GM19324 (cell line): ENCODE data around the gene FLT3.
"Not testable (repeated sequence)": the region's sequence is repeated elsewhere in the genome, so short reads cannot be mapped to it uniquely, and the experiment has no call there.

ENCODE experiments used
- ATAC-seq: cut with Tn5 transposase; IDR thresholded peaks from one replicate; pipeline ENCODE4 v1.9.1; 2021; ENCODE audit warnings: mild to moderate bottlenecking, moderate library complexity; ENCODE audit not compliant: unreplicated experiment, low FRiP score

Gene FLT3

GRCh38 chr13:28046981-28047380, 53.4 kb downstream of the FLT3 start:
- no peak for ATAC-seq

GRCh38 chr13:28045861-28046260, 54.5 kb downstream of the FLT3 start:
- ATAC-seq, result no peak

- no peak for ATAC-seq
Observed at GRCh38 chr13:28044608-28045007, 55.8 kb downstream of the FLT3 start.

GRCh38 chr13:28043224-28043623, 57.2 kb downstream of the FLT3 start:
- ATAC-seq, result no peak

- ATAC-seq, result no peak
Observed at GRCh38 chr13:28041501-28041900, 58.9 kb downstream of the FLT3 start.

- no peak for ATAC-seq
Observed at GRCh38 chr13:28041031-28041461, 59.3 kb downstream of the FLT3 start.

- no peak for ATAC-seq
Observed at GRCh38 chr13:28037399-28037798, 63.0 kb downstream of the FLT3 start.

- ATAC-seq, result no peak
Observed at GRCh38 chr13:28035146-28035782, 65.1 kb downstream of the FLT3 start.

GRCh38 chr13:28033894-28034655, 66.3 kb downstream of the FLT3 start:
- ATAC-seq, result no peak

GRCh38 chr13:28032438-28032837, 67.9 kb downstream of the FLT3 start:
- ATAC-seq, result not testable (repeated sequence)

- ATAC-seq, result no peak
Observed at GRCh38 chr13:28031896-28032288, 68.5 kb downstream of the FLT3 start.

- ATAC-seq, result no peak
Observed at GRCh38 chr13:28031220-28031895, 69.0 kb downstream of the FLT3 start.

GRCh38 chr13:28027607-28028364, 72.6 kb downstream of the FLT3 start:
- no peak for ATAC-seq

- no peak for ATAC-seq
Observed at GRCh38 chr13:28027071-28027470, 73.3 kb downstream of the FLT3 start.

- ATAC-seq, result no peak
Observed at GRCh38 chr13:28026508-28026907, 73.9 kb downstream of the FLT3 start.

GRCh38 chr13:28022848-28023518, 77.4 kb downstream of the FLT3 start:
- no peak for ATAC-seq

GRCh38 chr13:28014301-28014700, 86.1 kb downstream of the FLT3 start:
- ATAC-seq, result no peak

- no peak for ATAC-seq
Observed at GRCh38 chr13:28013482-28013881, 86.9 kb downstream of the FLT3 start.

GRCh38 chr13:28012896-28013295, 87.5 kb downstream of the FLT3 start:
- no peak for ATAC-seq

- no peak for ATAC-seq
Observed at GRCh38 chr13:28012383-28012782, 88.0 kb downstream of the FLT3 start.
